Measurements from ENCODE around the gene RANBP9. TPM values are rescaled to one million over a fixed set of nuclear protein-coding genes. Genes with fewer than 3 reads are reported as not detected.

Gene RANBP9
- total RNA-seq, result 23.4 and 34.1 TPM in 2 replicates

GRCh38 chr6:13711733-13712598 lies at the start of gene RANBP9:
RANBP9 (minus strand) TSS chr6:13711835; CDS start chr6:13711505, 330 bp downstream.

GRCh38 chr6:13614926-13615791 lies 96.5 kb downstream of the RANBP9 start, which contains the start of gene NOL7:
NOL7 (plus strand) TSS chr6:13615335; CDS start chr6:13615359, 24 bp downstream.

GRCh38 chr6:13574571-13575376 lies 136.9 kb downstream of the RANBP9 start, which contains the start of gene SIRT5:
SIRT5 (plus strand) TSS chr6:13574601; CDS start chr6:13584111, 9,510 bp downstream.

Other genes starting within 250 kb of the RANBP9 start
- gene GFOD1, start 224.2 kb downstream of the RANBP9 start, total RNA-seq, result 19.2 and 19.8 TPM in 2 replicates
- 12.5 and 17.1 TPM in 2 replicates for gene SIRT5, start 137.2 kb downstream of the RANBP9 start, total RNA-seq
- gene NOL7, start 96.5 kb downstream of the RANBP9 start, total RNA-seq, result 63.5 and 72.1 TPM in 2 replicates
- gene MCUR1, start 102.7 kb upstream of the RANBP9 start, total RNA-seq, result 14.7 and 20.0 TPM in 2 replicates
- gene RNF182, start 213.1 kb upstream of the RANBP9 start, total RNA-seq, result 1.4 TPM in 1 of 2 replicates, not detected in the other

Data from tracheal epithelial cell (primary cell).